HG03039 (cell line): ENCODE results near the gene DBF4.
A peak's percentile ranks its signal among the peaks of the same experiment; 100 is the strongest.
"Not testable (repeated sequence)": the region's sequence is repeated elsewhere in the genome, so short reads cannot be mapped to it uniquely, and the experiment has no call there.

Experiments used
- ATAC-seq: cut with Tn5 transposase; IDR thresholded peaks from one replicate; pipeline ENCODE4 v1.9.1; 2021; ENCODE audit warnings: mild to moderate bottlenecking, moderate library complexity; ENCODE audit not compliant: unreplicated experiment

DBF4 gene, protein sequence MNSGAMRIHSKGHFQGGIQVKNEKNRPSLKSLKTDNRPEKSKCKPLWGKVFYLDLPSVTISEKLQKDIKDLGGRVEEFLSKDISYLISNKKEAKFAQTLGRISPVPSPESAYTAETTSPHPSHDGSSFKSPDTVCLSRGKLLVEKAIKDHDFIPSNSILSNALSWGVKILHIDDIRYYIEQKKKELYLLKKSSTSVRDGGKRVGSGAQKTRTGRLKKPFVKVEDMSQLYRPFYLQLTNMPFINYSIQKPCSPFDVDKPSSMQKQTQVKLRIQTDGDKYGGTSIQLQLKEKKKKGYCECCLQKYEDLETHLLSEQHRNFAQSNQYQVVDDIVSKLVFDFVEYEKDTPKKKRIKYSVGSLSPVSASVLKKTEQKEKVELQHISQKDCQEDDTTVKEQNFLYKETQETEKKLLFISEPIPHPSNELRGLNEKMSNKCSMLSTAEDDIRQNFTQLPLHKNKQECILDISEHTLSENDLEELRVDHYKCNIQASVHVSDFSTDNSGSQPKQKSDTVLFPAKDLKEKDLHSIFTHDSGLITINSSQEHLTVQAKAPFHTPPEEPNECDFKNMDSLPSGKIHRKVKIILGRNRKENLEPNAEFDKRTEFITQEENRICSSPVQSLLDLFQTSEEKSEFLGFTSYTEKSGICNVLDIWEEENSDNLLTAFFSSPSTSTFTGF

DNA sequence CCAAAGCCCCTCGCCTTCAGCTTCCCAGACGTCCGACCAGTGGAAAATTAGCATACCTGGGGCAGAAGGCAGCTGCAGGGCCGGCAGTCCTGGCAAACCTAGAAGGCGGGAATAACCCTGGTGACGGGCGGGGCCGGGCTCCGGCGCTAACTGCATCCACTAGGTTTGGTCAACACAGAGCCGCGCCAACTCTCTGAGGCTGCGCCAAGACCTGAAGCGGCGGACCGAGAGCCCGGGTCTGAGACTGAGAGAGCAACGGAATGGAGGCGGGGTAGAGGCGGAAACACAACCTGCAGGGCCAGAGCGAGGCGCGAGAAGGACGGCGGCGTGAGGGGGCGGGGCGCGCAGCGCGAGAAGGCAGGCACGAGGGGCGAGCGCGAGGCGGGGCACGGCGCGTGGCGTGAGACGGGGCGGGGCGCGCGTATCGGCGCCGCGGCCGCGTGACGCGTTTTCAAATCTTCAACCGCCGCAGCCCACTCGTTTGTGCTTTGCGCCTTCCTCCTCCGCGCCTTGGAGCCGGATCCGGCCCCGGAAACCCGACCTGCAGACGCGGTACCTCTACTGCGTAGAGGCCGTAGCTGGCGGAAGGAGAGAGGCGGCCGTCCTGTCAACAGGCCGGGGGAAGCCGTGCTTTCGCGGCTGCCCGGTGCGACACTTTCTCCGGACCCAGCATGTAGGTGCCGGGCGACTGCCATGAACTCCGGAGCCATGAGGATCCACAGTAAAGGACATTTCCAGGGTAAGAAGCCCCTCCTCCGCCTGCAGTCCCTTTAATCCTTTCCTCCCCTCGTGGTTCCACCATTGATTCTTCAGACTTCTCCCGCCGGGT lies at the start of gene DBF4, which contains the start of gene SLC25A40:
Gene DBF4 (plus strand): TSS at position 454 of the 829 bp plus-strand sequence. CDS start 240 bp downstream, at position 694.
Gene SLC25A40 (minus strand): TSS at position 321 of the 829 bp plus-strand sequence. CDS start 17,633 bp downstream, outside the sequence.
- peak; percentile 87 for ATAC-seq

DNA sequence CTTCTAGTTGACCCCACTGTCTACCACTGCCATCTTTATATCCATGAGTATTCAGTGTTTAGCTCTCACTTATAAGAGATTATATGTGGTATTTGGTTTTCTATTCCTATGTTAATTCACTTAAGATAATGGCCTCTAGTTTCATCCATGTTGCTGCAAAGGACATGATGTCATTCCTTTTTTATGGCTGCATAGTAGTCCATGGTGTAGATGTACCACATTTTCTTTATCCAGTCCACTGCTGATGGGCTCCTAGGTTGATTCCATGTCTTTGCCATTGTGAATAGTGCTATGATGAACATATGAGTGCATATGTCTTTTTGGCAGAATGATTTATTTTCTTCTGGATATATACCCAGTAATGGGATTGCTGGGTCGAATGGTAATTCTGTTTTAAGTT lies 47.9 kb upstream of the DBF4 start:
- ATAC-seq, result not testable (repeated sequence)

DNA sequence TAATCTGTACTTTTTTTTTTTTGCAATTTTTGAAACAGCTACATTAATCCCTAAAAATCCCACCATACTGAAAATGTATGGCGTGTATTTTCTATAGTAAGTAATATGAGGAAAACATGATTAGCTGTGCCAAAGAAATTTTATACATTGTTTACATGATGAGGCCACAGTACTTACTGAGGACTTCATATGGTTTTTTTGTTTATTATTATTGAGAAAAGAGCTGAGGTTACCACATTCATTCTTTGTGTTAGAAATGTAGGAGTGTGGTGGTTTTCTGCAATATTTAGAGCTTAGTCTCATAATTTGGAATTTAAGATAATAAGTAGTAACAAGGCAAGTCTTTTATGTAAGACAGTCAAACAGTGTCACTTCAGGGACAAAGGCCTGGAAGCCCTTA lies 45.2 kb upstream of the DBF4 start:
- ATAC-seq, result no peak

DNA sequence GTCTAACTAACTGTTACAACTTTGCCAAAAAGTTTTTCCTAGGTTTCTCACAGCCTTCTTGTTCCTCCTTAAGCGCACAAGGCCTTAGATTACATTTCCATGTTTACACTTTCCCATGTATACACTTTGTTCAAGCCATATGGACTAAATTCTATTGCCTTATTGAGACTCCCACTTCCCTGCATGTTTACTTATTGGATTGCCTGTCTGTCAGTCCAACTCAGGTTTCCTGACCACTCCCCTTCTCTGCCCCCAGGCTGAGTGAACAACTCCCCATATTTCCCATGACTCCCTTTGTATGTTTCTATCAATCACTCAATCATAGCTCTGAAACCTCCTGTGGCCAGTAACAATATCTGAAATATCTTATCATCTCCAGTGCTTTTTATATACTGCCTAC lies 43.2 kb upstream of the DBF4 start:
- no peak for ATAC-seq

DNA sequence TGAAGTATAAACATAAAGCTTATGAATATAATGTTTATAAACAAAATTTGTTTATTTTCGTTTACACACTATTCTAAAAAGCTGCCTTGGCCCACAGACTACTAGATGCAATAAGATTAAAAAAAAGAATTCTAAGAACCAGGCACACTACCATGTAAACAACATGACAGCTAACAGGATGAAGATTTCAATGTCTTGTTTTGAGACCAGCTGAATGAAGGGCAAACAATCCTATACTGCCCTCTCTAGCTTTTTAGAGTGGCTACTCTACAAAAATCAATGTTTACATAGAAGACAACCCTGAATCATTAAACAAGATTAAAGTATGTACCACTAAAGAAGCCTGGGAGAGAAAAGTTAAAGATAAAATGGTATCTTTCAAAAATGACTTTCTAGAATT lies 38.7 kb upstream of the DBF4 start:
- ATAC-seq, result no peak

DNA sequence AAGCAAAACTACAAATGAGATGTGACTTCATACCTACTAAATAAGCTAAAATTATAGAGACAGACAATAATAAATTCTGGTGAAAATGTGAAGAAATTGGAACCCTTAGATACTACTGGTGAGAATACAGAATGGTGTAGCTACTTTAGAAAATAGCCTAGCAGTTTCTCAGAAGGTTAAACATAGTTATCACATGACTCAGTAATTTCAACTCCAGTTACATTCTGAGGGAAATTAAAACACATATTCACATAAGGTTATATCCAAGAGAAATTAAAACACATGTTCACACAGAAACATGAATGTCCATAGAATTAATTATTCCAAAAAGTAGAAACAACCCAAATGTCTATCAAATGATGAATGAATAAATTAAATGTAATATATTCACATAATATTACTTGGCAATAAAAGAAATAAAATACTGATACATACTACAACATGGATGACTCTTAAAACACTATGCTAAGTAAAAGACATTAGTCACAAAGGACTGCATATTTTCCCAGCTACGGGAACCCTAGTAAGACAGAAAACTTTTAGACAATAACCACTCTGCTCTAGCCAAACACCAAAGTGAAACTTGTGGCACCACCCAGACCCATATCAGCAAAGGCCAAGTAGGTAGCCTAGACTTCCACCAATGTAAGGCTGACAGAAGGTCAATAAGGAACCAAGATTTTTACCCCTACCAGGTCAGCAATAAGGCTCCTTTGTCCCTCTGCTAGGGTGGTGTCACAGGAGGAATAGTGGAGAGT lies 25.3 kb upstream of the DBF4 start:
- no peak for ATAC-seq

DNA sequence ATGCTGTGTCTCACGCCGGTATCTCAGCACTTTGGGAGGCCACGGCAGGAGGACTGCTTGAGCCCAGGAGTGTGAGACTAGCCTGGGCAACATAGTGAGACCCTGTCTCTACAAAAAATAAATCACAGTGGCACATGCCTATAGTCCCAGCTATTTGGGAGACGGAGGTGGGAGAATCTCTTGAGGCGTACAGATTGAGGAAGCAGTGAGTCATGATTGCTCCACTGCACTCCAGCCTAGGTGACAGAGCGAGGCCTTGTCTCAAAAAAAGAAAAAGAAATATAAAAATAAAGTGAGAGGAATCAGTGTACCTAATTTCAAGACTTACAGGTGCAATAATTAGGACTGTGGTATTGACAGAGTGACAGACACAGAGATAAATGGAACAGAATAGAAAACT lies 24.0 kb upstream of the DBF4 start:
- ATAC-seq, result no peak

DNA sequence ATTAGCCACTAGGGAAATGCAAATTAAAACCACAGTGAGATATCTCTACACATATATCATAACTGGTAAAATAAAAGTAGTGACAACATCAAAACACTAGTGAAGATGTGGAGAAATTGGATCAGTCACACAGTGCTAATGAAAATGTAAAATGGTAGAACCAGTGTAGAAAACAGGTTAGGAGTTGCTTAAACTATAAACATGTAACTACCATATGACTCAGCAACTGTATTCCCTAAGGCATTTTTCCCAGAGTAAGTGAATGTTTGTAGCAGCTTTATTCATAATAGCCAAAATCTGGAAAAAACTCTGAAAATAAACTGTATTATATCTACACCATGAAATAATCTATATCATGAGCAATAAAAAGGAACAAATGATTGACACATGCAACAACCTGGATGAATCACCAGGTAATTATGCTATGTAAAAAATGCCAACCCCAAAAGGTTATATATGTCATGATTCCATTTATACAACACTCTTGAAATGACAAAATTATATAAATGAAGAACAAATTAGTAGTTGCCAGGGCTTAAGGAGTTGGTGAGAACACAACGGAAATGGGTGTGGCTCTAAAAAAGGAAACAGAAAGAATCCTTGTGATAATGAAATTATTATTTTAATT lies 22.9 kb upstream of the DBF4 start:
- no peak for ATAC-seq

DNA sequence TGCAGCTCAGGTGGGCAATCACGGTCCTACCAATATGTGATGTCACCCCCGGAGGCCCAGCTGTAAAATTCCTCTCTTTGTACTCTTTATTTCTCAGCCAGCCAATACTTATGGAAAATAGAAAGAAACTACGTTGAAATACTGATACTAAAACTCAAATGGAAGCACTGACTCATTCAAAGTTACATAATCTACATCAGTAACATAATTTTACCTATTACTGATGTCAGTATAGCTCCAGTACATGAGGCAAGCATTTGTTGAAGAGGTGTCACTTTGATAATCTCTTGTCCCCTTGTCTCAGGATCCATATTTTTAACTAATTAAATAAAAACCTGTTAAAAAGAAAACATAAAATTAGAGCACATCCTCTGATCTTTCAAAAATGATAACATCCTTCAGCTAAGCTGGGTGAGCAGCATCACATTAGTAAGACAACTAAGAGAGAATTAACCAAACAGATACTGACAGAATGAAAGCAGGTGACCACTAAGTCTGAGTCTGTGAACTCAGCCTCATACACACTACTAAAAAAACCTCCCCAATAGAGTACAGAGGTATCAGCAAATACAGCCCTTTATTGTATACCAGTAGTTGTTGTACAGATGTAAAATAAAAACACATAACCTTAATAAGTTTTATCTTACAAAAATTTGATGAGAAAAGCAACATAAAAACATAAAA lies 17.7 kb upstream of the DBF4 start:
- ATAC-seq, result no peak

DNA sequence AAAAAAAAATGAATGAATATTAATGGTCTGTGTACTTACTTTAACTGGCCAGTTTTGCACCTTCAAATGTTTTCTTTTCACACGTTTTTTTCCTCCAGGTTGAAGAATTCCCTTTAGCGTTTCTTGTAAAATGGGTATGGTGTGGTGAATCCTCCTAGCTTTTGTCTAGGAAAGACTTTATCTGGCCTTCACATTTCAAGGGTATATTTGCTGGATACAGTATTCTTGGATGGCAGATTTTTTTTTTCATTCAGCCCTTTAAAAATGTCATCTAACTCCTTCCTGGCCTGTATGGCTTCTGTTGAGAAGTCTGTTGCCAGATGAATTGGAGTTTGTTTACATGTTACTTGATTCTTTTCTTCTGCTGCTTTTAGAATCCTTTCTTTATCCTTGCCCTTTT lies 10.2 kb upstream of the DBF4 start:
- no peak for ATAC-seq

DNA sequence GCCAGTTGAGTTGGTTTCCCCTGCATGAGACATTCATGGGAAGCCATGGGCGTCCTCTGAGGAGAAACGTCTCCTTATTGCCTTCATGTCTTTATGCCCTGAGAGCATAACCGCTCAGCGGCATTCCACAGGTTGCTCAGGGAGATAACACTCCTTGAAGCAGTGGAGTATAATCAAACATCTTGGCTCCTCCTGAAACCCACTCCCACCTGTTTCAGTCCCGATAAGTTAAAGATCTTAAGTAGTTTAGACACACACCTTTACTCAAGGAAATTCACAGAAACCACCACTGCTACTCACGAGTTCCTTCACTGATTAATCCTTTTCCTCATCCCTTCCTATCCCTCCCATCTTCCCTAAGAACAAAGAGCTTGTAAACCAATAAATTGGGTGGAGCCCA lies 9.8 kb upstream of the DBF4 start:
- ATAC-seq, result not testable (repeated sequence)

DNA sequence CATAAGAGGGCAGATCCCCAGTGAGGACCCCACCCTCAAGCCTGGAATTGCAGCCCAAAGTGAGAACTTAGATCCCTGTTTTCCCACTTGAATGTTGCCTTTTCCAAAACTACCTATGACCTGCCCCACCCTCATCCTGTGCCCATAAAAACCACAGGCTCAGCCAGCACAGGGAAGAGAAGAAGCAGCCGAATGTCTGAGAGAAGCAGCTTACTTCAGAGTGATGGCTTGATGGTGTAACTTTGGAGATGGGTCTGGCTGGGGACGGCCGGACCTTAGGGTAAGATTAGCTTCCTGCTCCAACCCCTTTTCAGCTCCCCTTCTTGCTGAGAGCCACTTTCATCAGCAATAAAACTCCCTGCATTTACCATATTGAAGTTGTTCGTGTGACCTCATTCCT lies 5.8 kb upstream of the DBF4 start:
- no peak for ATAC-seq

DNA sequence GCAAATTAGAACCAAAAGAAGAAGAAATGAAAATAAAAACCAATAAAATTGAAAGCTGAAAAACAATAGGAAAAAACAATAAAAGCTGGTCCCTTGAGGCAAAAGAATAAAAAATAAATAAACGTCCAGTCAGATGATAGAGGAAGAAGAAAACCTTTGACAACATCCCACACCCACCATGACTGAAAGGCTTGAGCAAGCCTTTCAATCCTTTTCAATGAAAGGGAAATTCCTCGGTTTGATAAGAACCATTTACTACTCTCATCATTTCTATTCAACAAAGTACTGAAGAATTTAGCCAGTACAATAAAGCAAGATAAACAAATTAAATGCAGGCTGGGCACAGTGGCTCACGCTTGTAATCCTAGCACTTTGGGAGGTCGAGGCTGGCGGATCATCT lies 3.9 kb upstream of the DBF4 start:
- ATAC-seq, result no peak

DNA sequence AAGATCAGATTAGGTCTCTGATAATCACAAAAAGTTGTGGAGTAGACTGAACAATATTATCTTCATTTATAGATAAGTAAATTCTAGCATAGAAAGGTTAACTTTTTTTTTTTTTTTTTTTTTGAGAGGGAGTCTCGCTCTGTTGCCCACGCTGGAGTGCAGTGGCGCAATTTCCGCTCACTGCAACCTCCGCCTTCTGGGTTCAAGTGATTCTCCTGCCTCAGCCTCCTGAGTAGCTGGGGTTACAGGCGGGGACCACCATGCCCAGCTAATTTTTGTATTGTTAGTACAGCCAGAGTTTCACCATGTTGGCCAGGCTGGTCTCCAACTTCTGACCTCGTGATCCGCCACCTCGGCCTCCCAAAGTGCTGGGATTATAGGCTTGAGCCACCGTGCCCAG lies 3.0 kb upstream of the DBF4 start:
- ATAC-seq, result not testable (repeated sequence)

DNA sequence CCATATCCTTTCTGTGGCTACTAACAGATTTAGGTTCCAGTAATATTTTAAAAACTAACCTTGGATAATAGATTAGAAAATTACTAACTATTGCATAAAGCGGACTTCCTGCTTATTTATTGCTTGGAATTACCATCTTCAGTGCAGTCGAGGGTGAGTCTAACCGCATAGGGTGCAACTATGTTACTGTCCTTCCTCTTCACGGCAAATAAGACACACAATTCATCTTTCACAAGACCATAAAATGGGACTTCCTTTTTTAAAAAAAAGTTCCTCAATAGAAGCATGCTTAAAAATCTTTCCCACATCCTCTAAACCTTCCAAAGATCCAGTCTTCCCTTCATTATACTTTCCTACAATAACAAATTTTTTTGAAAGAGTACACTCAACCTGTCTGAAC lies 2.2 kb upstream of the DBF4 start:
- ATAC-seq, result no peak

DNA sequence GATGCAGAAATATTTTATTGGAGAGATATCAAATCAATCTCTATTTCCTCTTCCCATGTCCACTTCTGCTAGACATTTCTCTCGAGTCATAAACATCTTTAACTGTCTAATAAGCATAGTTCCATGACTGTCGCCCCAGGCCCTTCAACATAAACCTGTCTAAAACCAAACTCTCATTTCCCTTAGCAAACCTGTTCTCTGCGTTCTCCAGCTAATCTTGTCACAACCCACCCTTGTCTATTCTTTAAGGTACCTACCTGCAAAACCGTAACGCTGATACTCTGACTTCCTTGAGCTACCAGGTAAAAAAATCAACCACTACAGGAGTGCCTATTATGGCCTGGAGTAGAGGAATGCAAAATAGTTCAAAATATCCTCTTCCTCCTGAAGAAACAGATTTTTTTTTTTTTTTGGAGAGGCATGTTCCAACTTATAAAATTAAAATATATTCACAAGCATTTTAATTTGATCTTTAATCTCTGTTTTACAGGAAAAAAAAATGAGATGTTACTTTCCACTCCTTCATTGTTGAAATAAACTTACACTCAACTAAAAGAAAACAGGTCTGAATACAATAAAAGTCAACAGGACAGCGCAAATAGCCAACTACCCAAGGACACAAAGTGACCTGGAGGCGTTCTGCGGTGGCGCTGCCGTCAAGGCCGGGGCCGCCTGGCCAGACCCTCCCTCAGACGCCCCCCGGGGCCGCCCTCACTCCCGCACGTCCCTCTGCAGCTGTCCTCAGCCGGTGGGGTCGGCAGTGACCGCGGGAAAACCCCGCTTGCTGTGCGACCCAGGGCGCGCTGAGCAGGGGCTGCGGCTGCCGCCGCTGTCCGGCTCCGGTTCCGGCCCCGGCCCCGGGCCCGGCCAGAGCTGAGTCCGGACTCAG lies 898 bp upstream of the DBF4 start:
- peak; percentile 19 for ATAC-seq

DNA sequence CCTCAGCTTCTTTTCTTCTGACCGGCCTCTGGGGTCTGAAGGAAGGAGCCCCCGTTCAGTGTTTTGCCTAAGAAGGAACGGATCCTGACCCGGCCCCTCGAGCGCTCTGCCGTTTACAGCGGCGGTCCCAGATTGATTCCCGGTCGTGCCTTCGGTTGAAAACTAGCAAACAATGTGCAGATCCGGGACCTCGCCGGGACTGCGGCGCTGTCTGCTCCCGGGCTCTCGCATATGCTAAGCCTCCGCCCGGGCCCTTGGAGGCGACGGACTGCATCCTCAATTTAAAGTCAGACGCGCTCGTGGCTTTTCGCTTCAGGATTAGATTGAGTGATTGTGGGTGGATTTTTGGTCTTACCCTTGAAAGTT lies 559 bp downstream of the DBF4 start:
- ATAC-seq, result no peak

DNA sequence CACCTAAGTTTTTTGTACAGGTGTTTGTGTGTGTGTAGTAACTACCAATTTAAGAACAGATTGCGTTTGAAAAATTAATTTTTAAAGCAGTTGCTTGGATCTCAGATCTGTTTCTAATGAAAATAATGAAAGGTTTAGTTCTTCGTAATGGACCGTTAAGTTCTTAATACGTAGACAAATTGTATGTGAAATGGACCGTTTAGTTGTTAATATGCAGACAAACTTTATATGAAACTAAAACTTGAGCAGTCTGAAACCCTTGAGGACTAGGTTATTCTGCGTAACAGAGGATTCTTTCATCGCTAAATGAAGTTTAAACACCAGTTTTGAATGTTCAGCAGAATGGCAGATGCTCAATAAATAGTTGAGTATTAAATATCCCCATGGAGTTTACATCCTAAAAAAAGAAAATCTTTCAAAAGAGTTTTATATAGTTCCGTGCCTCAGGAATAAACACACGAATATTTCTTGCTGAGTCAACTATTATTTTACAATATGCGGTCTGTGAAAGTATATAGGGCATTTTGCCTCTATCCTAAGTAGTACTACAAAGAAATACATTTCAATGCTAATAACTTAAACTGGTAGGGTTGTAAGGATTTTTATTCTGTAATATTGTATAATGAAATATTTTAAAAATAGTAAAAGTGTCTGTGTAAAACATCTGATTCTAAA lies 1.2 kb downstream of the DBF4 start:
- ATAC-seq, result no peak
